Fibroblast of lung (primary cell): ENCODE results near the gene TIMP4.

ENCODE experiments used
- EZH2 ChIP-seq: IDR thresholded peaks from 2 replicates; pipeline ENCODE4 v1.5.1; 2012; ENCODE audit warnings: low read length, control low read depth, mild to moderate bottlenecking; ENCODE audit errors: missing control alignments
- TF ChIP-seq, protein P1 (sequence below), 2 donors: IDR thresholded peaks in 1 of 2; conservative IDR thresholded peaks in 1 of 2; 1 replicate in 1 of 2; 2 replicates in 1 of 2; pipeline ENCODE4 v1.5.1; 2011 to 2012; ENCODE audit warnings: low read length in 2 of 2, control low read depth in 1 of 2, inconsistent platforms in 1 of 2, low read depth in 1 of 2, mild to moderate bottlenecking in 1 of 2

DNA sequence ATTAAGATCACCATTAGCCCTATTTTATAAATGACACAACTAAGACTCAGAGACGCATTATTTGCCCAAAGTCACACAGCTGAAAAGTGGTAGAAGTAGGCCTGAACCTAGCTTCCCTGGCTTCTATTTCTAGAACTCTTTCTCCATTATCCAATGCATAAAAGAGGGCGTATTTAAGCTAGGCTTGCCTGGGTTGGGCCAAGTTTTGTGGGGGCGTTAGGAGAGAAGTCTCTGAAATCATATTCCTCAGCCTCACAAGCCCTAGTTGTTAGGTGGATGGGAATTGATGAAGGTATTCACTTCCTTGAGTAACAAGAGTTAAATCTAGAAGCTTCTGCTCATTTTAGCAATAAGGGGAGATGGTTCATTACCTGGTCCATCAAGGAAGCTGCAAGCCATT, 22.3 kb downstream of the TIMP4 start:
- TF ChIP-seq, protein P1, sequence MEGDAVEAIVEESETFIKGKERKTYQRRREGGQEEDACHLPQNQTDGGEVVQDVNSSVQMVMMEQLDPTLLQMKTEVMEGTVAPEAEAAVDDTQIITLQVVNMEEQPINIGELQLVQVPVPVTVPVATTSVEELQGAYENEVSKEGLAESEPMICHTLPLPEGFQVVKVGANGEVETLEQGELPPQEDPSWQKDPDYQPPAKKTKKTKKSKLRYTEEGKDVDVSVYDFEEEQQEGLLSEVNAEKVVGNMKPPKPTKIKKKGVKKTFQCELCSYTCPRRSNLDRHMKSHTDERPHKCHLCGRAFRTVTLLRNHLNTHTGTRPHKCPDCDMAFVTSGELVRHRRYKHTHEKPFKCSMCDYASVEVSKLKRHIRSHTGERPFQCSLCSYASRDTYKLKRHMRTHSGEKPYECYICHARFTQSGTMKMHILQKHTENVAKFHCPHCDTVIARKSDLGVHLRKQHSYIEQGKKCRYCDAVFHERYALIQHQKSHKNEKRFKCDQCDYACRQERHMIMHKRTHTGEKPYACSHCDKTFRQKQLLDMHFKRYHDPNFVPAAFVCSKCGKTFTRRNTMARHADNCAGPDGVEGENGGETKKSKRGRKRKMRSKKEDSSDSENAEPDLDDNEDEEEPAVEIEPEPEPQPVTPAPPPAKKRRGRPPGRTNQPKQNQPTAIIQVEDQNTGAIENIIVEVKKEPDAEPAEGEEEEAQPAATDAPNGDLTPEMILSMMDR (conservative IDR thresholded peaks at IDR 0.05 in 1 of 2, IDR thresholded peaks at IDR 0.05 in 1 of 2; ENCODE audit: low read depth in 1 of 2, low read length in 2 of 2): no peak
- no peak for TF ChIP-seq EZH2
